A673 (cell line): ENCODE results near the gene RALGAPA1. TPM values are rescaled to one million over a fixed set of nuclear protein-coding genes. Genes with fewer than 3 reads are reported as not detected.

Experiments used
- BruUV-seq: library from RNA; stranded (reverse); fragments of 400-500 nt; replicated peaks from 2 replicates; lab custom pipeline; 2021; lab: Mats Ljungman, UMichigan
- CTCF ChIA-PET: fragments of 300-600 bp; sonication (Branson Sonifier 250); formaldehyde crosslinking; loops from one replicate; lab custom pipeline; 2022; ENCODE audit warnings: antibody characterized with exemption; lab: Charles Lee
- POLR2A ChIA-PET: fragments of 300-600 bp; sonication (Branson Sonifier 250); formaldehyde crosslinking; loops from one replicate; lab custom pipeline; 2022; ENCODE audit warnings: antibody characterized with exemption; ENCODE audit not compliant: low non-redundant PET; lab: Charles Lee
- DNase-seq: peaks from one replicate; pipeline ENCODE4 v3.0.0-alpha.2; 2015; ENCODE audit warnings: low spot score
- H3K27ac ChIP-seq: fragments of 200-600 bp; sonication (generic); 2 replicates; pipeline ENCODE4 v1.5.1; 2016; ENCODE audit warnings: mixed run types, low read depth, mild to moderate bottlenecking, mixed read lengths, antibody characterized with exemption, low read length; ENCODE audit not compliant: poor library complexity, severe bottlenecking
- H3K27me3 ChIP-seq: fragments of 200-600 bp; sonication (generic); replicated peaks from 2 replicates; pipeline ENCODE4 v1.6.1; 2017; ENCODE audit warnings: mixed run types, low read depth, mild to moderate bottlenecking, mixed read lengths, antibody characterized with exemption, low read length; ENCODE audit not compliant: insufficient read depth, poor library complexity
- H3K36me3 ChIP-seq: fragments of 200-600 bp; sonication (generic); 2 replicates; pipeline ENCODE4 v1.6.1; 2016; ENCODE audit warnings: mixed run types, mild to moderate bottlenecking, mixed read lengths, antibody characterized with exemption, low read length; ENCODE audit not compliant: insufficient read depth, poor library complexity, severe bottlenecking
- H3K4me1 ChIP-seq: fragments of 200-600 bp; sonication (generic); 2 replicates; pipeline ENCODE4 v1.6.1; 2017; ENCODE audit warnings: mixed run types, mild to moderate bottlenecking, mixed read lengths, antibody characterized with exemption, low read length; ENCODE audit not compliant: insufficient read depth, poor library complexity, severe bottlenecking
- H3K4me3 ChIP-seq: fragments of 200-600 bp; sonication (generic); 2 replicates; pipeline ENCODE4 v1.5.1; 2016; ENCODE audit warnings: low read depth, mixed run types, mild to moderate bottlenecking, mixed read lengths, low read length; ENCODE audit not compliant: poor library complexity, severe bottlenecking
- H3K9me3 ChIP-seq: fragments of 200-600 bp; sonication (generic); 2 replicates; pipeline ENCODE4 v1.6.1; 2016; ENCODE audit warnings: mixed run types, low read depth, mild to moderate bottlenecking, mixed read lengths, antibody characterized with exemption, low read length; ENCODE audit not compliant: poor library complexity, severe bottlenecking
- EZH2 ChIP-seq: fragments of 200-600 bp; sonication (generic); IDR thresholded peaks from 2 replicates; pipeline ENCODE4 v1.6.1; 2017; ENCODE audit warnings: borderline replicate concordance, low read depth, mild to moderate bottlenecking, mixed read lengths, antibody characterized with exemption, low read length; ENCODE audit not compliant: poor library complexity, severe bottlenecking
- intact Hi-C: fragments of 100-400 bp; cut with micrococcal nuclease; formaldehyde crosslinking; loops from one replicate; pipeline ENCODE4 v1.10.0; 2022; ENCODE audit not compliant: unreplicated experiment
- total RNA-seq: library from RNA; stranded (reverse); gene quantifications from 2 replicates; pipeline ENCODE4 v1.2.3, GENCODE V29; 2021
- TF ChIP-seq, protein P1 (sequence below): fragments of 300-800, 200-600 bp; sonication (generic); conservative IDR thresholded peaks from 2 replicates; pipeline ENCODE4 v1.5.1; 2017; ENCODE audit warnings: low read depth, mild to moderate bottlenecking, antibody characterized with exemption, low read length, moderate library complexity, mixed read lengths

RALGAPA1 gene
- total RNA-seq, 1 experiment from 2014 or later, result 42.4 TPM

DNA sequence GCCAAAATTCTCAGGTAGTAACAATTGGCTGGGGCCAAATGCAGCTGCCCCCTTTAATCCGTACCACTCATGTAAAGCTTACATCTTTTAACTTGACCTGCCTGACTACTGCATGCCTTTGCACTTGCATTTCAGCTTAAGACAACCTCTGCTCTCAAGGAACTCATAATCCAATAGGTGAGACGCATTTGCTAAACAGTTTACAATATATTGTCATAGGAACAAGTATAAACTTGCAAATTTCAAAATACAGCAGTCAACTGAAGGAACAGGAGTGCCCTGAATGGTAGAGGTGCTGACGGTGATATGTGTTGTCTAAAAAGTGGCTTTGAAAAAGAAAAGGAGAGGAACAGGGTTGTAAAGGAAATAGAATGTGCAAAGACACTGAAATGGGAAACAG lies 13.4 kb upstream of the RALGAPA1 start:
- H3K9me3 ChIP-seq, result no peaks in the 10 kb centered on the region
- no peaks in the 10 kb centered on the region for H3K27me3 ChIP-seq
- H3K4me3 ChIP-seq, result no peak overlapping the region
- no peaks in the 10 kb centered on the region for H3K36me3 ChIP-seq
- ChIA-PET CTCF (interaction anchor here (0.6 to 1.0 kb wide), 2 partner anchors 13 to 426 kb away, joined by 3 to 5 read pairs; partner anchors contain the start of gene RALGAPA1), POLR2A (no interaction called here)
- no peak overlapping the region for H3K27ac ChIP-seq
- DNase-seq, result no peak
- TF ChIP-seq EZH2, result no peak
- TF ChIP-seq, protein P1, sequence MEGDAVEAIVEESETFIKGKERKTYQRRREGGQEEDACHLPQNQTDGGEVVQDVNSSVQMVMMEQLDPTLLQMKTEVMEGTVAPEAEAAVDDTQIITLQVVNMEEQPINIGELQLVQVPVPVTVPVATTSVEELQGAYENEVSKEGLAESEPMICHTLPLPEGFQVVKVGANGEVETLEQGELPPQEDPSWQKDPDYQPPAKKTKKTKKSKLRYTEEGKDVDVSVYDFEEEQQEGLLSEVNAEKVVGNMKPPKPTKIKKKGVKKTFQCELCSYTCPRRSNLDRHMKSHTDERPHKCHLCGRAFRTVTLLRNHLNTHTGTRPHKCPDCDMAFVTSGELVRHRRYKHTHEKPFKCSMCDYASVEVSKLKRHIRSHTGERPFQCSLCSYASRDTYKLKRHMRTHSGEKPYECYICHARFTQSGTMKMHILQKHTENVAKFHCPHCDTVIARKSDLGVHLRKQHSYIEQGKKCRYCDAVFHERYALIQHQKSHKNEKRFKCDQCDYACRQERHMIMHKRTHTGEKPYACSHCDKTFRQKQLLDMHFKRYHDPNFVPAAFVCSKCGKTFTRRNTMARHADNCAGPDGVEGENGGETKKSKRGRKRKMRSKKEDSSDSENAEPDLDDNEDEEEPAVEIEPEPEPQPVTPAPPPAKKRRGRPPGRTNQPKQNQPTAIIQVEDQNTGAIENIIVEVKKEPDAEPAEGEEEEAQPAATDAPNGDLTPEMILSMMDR, result no peak
- peaks cover 8% of the 10 kb centered on the region for H3K4me1 ChIP-seq
- intact Hi-C loops, result no loop called here
- no TSS peak for BruUV-seq

DNA sequence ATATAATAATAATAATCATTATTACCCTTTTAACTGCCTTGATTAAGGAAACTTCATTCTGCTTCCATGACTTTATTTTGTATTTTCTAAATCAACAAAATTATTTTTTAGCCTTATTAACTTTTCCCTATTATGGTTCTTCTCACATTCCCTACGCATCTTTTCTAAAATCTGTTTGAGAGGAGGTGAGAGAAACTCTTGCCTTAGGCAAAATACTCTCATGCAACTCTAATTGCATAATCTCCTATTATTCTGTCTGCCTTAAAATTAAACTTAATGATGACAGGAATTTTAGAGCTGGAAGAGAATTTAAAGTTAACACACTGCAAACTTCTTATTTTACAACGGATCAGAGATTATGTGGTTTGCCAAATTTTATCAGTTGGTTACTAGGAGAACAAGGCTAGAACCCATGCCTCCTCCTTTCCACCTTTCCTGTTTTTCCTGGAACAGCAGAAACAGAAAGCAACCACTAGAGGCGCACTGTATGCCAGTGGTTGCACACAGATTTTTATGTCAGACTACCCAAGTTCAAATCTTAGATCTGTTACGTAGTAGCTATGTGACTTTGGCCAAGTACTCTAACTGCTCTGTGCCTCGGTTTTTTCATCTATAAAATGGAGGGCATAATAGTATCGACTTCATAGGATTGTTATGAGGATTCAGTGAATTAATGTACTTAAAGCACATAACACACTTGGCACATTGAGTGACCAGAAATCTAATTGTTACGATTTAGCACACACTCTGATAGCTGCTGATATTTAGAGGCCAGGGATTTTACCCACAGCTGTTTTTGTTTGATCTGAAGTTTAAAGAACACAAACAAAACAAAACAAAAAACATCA lies 12.7 kb upstream of the RALGAPA1 start:
- TF ChIP-seq, protein P1, result peak; percentile 96
- no peak for TF ChIP-seq EZH2
- POLR2A ChIA-PET, result no interaction called here
- no peaks in the 10 kb centered on the region for H3K36me3 ChIP-seq
- no peak overlapping the region for H3K27ac ChIP-seq
- H3K4me3 ChIP-seq, result no peak overlapping the region
- no peaks in the 10 kb centered on the region for H3K27me3 ChIP-seq
- peak; percentile 62 for DNase-seq
- no peaks in the 10 kb centered on the region for H3K9me3 ChIP-seq
- peaks cover 4% of the 10 kb centered on the region for H3K4me1 ChIP-seq
- CTCF ChIA-PET, result interaction anchor here (0.6 to 1.0 kb wide), 2 partner anchors 13 to 426 kb away, joined by 3 to 5 read pairs; partner anchors contain the start of gene RALGAPA1
- no TSS peak for BruUV-seq
- intact Hi-C loops, result no loop called here

DNA sequence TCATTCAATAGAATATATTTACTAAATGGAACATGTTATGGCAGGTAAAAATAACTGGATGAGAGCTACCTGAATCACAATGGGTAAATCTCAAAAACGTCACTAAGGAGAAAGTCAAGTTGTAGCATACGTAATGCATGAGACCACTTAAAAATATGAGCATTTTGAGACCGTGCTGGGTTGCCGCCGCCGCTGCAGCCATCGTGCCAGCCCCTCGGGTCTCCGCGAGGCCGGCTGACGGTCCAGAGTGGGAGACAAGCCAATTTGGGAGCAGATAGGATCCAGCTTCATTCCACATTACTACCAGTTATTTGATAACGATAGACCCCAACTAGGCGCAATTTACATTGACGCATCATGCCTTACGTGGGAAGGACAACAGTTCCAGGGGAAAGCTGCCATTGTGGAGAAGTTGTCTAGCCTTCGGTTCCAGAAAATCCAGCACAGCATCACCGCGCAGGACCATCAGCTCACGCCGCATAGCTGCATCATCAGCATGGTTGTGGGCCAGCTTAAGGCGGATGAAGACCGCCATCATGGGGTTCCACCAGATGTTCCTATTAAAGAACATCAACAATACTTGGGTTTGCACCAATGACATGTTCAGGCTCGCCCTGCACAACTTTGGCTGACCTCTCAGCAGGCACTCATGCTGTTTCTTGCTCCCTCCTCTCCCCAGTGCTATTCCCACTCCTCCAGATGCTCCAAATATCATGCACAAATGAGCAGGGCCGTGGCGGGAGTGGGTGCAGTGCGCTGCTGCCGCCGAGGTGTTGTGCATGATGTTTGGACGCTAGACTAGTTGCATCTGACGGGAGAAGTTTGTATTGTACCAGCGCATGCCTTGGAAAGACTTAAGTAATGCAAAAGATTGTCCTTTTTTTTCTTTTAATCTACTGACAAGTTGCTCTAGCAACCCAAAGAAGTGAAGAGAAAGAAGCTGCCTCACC lies 10.8 kb upstream of the RALGAPA1 start:
- Histone ChIP-seq H3K9me3 (no peaks in the 10 kb centered on the region), H3K4me3 (no peak overlapping the region), H3K4me1 (peaks cover 4% of the 10 kb centered on the region), H3K27me3 (no peaks in the 10 kb centered on the region), H3K36me3 (no peaks in the 10 kb centered on the region), H3K27ac (no peak overlapping the region)
- no peak for TF ChIP-seq EZH2
- TF ChIP-seq, protein P1, result no peak
- CTCF ChIA-PET, result interaction anchor here (0.6 to 0.7 kb wide), 2 partner anchors 381 to 1950 kb away, joined by 3 to 8 read pairs; no protein-coding TSS in a partner anchor
- no TSS peak for BruUV-seq
- POLR2A ChIA-PET, result no interaction called here
- intact Hi-C loops, result loop anchor here (10.0 kb wide), 3 partner anchors 285 to 675 kb away; partner anchors contain the start of gene INSM2
- no peak for DNase-seq
